ENCODE measurements around the gene LRRN1. TPM values are rescaled to one million over a fixed set of nuclear protein-coding genes. Genes with fewer than 3 reads are reported as not detected.

LRRN1 gene
- total and polyA plus RNA-seq, 2 of the 4 experiments (the other 2 are of a cell fraction), result 0.18 to 0.41 TPM

DNA sequence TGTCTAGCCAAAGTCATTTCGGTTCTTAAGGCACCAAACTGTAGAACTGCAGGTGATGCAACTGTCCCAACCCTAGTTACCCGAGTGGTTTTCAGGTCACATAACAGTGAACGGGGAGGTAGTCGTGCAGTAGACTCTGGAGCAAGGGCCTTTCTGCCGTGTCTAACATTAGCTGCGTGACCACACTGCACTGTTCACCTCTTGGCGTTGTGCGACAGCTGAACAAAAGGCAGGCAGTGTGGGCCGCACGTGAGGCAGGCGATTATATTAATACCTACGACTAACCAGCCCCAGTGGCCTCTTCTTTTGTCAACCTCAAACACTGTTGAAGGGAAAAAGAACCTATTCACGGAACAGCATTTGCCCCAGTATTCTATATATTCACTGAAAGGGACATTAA lies 2.8 kb downstream of the LRRN1 start:
- no peak overlapping the region for H4K5ac ChIP-seq (ENCODE audit: low read depth, low read length)
- H4K8ac ChIP-seq (ENCODE audit: low read depth in 2 of 2, low read length in 2 of 2), result no peak overlapping the region
- ATAC-seq (ENCODE audit: low read depth) (no peak), DNase-seq (no peak)
- H3K4me2 ChIP-seq (ENCODE audit: low read depth, low read length), result no peak overlapping the region
- no peaks in the 10 kb centered on the region; the same call in 1 of the 2 replicates for H3K27me3 ChIP-seq (ENCODE audit: control insufficient read depth, insufficient read depth, low read length)
- ChIA-PET POLR2A (ENCODE audit: unreplicated experiment) (no interaction called here), CTCF (no interaction called here)
- TF ChIP-seq RFX5 (IDR thresholded peaks at IDR 0.05; ENCODE audit: low read depth, low read length), result no peak
- no peak for TF ChIP-seq RCOR1 (IDR thresholded peaks at IDR 0.05; ENCODE audit: insufficient replicate concordance, low read length)
- TF ChIP-seq SMC3 (IDR thresholded peaks at IDR 0.05; ENCODE audit: low read depth, low read length), result no peak
- TF ChIP-seq POLR2A (IDR thresholded peaks at IDR 0.05; ENCODE audit: low read depth, low read length), result no peak
- no peak for TF ChIP-seq RAD21 (IDR thresholded peaks at IDR 0.05; ENCODE audit: low read length)
- TF ChIP-seq, protein P1, sequence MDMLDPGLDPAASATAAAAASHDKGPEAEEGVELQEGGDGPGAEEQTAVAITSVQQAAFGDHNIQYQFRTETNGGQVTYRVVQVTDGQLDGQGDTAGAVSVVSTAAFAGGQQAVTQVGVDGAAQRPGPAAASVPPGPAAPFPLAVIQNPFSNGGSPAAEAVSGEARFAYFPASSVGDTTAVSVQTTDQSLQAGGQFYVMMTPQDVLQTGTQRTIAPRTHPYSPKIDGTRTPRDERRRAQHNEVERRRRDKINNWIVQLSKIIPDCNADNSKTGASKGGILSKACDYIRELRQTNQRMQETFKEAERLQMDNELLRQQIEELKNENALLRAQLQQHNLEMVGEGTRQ (IDR thresholded peaks at IDR 0.05; ENCODE audit: low read depth, low read length), result no peak
- no peak for TF ChIP-seq CEBPB (IDR thresholded peaks at IDR 0.05; ENCODE audit: low read depth, low read length)
- TF ChIP-seq, protein P2, sequence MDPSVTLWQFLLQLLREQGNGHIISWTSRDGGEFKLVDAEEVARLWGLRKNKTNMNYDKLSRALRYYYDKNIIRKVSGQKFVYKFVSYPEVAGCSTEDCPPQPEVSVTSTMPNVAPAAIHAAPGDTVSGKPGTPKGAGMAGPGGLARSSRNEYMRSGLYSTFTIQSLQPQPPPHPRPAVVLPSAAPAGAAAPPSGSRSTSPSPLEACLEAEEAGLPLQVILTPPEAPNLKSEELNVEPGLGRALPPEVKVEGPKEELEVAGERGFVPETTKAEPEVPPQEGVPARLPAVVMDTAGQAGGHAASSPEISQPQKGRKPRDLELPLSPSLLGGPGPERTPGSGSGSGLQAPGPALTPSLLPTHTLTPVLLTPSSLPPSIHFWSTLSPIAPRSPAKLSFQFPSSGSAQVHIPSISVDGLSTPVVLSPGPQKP (IDR thresholded peaks at IDR 0.05; ENCODE audit: borderline replicate concordance, low read depth, low read length), result no peak
- TF ChIP-seq MXI1 (IDR thresholded peaks at IDR 0.05; ENCODE audit: borderline replicate concordance, low read depth, low read length), result no peak
- no peak for TF ChIP-seq BHLHE40 (IDR thresholded peaks at IDR 0.05; ENCODE audit: low read depth, low read length)
- TF ChIP-seq MAFK (IDR thresholded peaks at IDR 0.05; ENCODE audit: low read depth, low read length), result no peak
- TF ChIP-seq, protein P3, sequence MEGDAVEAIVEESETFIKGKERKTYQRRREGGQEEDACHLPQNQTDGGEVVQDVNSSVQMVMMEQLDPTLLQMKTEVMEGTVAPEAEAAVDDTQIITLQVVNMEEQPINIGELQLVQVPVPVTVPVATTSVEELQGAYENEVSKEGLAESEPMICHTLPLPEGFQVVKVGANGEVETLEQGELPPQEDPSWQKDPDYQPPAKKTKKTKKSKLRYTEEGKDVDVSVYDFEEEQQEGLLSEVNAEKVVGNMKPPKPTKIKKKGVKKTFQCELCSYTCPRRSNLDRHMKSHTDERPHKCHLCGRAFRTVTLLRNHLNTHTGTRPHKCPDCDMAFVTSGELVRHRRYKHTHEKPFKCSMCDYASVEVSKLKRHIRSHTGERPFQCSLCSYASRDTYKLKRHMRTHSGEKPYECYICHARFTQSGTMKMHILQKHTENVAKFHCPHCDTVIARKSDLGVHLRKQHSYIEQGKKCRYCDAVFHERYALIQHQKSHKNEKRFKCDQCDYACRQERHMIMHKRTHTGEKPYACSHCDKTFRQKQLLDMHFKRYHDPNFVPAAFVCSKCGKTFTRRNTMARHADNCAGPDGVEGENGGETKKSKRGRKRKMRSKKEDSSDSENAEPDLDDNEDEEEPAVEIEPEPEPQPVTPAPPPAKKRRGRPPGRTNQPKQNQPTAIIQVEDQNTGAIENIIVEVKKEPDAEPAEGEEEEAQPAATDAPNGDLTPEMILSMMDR (conservative IDR thresholded peaks at IDR 0.05; ENCODE audit: low read depth, low read length), result no peak
- TF ChIP-seq MAZ (IDR thresholded peaks at IDR 0.05; ENCODE audit: borderline replicate concordance, low read depth, low read length), result no peak
- TF ChIP-seq FOS (IDR thresholded peaks at IDR 0.05; ENCODE audit: low read depth, low read length), result no peak
- no peak overlapping the region for H3K23ac ChIP-seq (ENCODE audit: low read depth, low read length)
- H3K9ac ChIP-seq (ENCODE audit: low read depth, low read length), result no peak overlapping the region
- no peak overlapping the region for H3K4me3 ChIP-seq (ENCODE audit: insufficient read depth, low read depth, low read length)
- no peaks in the 10 kb centered on the region for H3K79me1 ChIP-seq (ENCODE audit: low read depth in 1 of 2, low read length in 2 of 2)
- no peak overlapping the region for H2AFZ ChIP-seq (replicated peaks; ENCODE audit: low read length, poor library complexity)
- intact Hi-C loops (cut with micrococcal nuclease) (no loop called here), in situ Hi-C loops (cut with MboI; ENCODE audit: low sequenced_read_pairs) (no loop called here), dilution Hi-C loops (cut with HindIII; ENCODE audit: low sequenced_read_pairs, unreplicated experiment) (no loop called here)
- no peak overlapping the region for H2BK120ac ChIP-seq (ENCODE audit: low read depth, low read length)
- H4K91ac ChIP-seq (ENCODE audit: insufficient read depth, low read depth, low read length), result no peak overlapping the region
- H3K56ac ChIP-seq (ENCODE audit: extremely low read depth, insufficient read depth, low read length), result no peak overlapping the region
- no peak overlapping the region for H3K18ac ChIP-seq (ENCODE audit: low read depth, low read length)
- H3K9me3 ChIP-seq (ENCODE audit: control insufficient read depth, insufficient read depth, low read length), result peaks cover 6% of the 10 kb centered on the region
- no peaks in the 10 kb centered on the region for H3K4me1 ChIP-seq (ENCODE audit: control insufficient read depth, insufficient read depth, low read length)
- no peaks in the 10 kb centered on the region for H3K9me1 ChIP-seq (ENCODE audit: insufficient read depth, low read length)
- no peak overlapping the region for H2BK20ac ChIP-seq (ENCODE audit: low read depth, low read length)
- H4K20me1 ChIP-seq (ENCODE audit: insufficient read depth, low read length), result no peaks in the 10 kb centered on the region
- no peak overlapping the region for H2AK9ac ChIP-seq (replicated peaks; ENCODE audit: low read depth, low read length, poor library complexity)
- H3K36me3 ChIP-seq (ENCODE audit: control insufficient read depth, insufficient read depth, low read length), result no peaks in the 10 kb centered on the region
- no peak overlapping the region for H3K27ac ChIP-seq (ENCODE audit: insufficient read depth, low read length)
- no peak overlapping the region for H2BK15ac ChIP-seq (ENCODE audit: low read depth, low read length)
- BruUV-seq (replicated peaks), result no TSS peak
- H2AK5ac ChIP-seq (ENCODE audit: low read depth, low read length), result no peak overlapping the region
- H3K4ac ChIP-seq (ENCODE audit: low read depth, low read length), result no peak overlapping the region
- 54% methylated on average over 4 of the region's 13 CpGs; no CpG with 5 or more reads in 1 of the 2 experiments for WGBS, 2 experiments (ENCODE audit: extremely low coverage in 2 of 2, insufficient read length in 1 of 2)
- H2BK5ac ChIP-seq (ENCODE audit: low read depth, low read length, poor library complexity, severe bottlenecking), result no peak overlapping the region
- H3K14ac ChIP-seq (replicated peaks; ENCODE audit: low read depth, low read length), result no peak overlapping the region

All from IMR-90 (cell line).